Smooth muscle cell (in vitro differentiated cells): Measurements from ENCODE around the gene JPH2. TPM values are rescaled to one million over a fixed set of nuclear protein-coding genes. Genes with fewer than 3 reads are reported as not detected.

Experiments used
- DNase-seq: peaks from one replicate; lab custom pipeline; 2025; ENCODE audit not compliant: unreplicated experiment; lab: John Stamatoyannopoulos, UW
- H2AFZ ChIP-seq: fragments of 200-600 bp; sonication (generic); 2 replicates; pipeline ENCODE4 v1.6.0; 2016; ENCODE audit warnings: antibody characterized with exemption, low read depth, mild to moderate bottlenecking
- H3F3A ChIP-seq: fragments of 200-600 bp; sonication (generic); 2 replicates; pipeline ENCODE4 v1.6.0; 2017; ENCODE audit warnings: antibody characterized with exemption, low read depth
- H3K27ac ChIP-seq: fragments of 200-600 bp; sonication (generic); 2 replicates; pipeline ENCODE4 v1.5.1; 2016; ENCODE audit warnings: low read depth, mild to moderate bottlenecking
- H3K27me3 ChIP-seq: fragments of 200-600 bp; sonication (generic); 2 replicates; pipeline ENCODE4 v1.6.1; 2016; ENCODE audit warnings: low read depth, mild to moderate bottlenecking
- H3K36me3 ChIP-seq: fragments of 200-600 bp; sonication (generic); 2 replicates; pipeline ENCODE4 v1.5.1; 2016; ENCODE audit warnings: low read depth
- H3K4me1 ChIP-seq: fragments of 200-600 bp; sonication (generic); 2 replicates; pipeline ENCODE4 v1.5.1; 2016; ENCODE audit warnings: low read depth
- H3K4me2 ChIP-seq: fragments of 200-600 bp; sonication (generic); 2 replicates; pipeline ENCODE4 v1.6.0; 2016; ENCODE audit warnings: mild to moderate bottlenecking
- H3K4me3 ChIP-seq: fragments of 200-600 bp; sonication (generic); 2 replicates; pipeline ENCODE4 v1.5.1; 2016; ENCODE audit warnings: mild to moderate bottlenecking
- H3K79me2 ChIP-seq: fragments of 200-600 bp; sonication (generic); 2 replicates; pipeline ENCODE4 v1.6.0; 2016; ENCODE audit warnings: low read depth, mild to moderate bottlenecking
- H3K9ac ChIP-seq: fragments of 200-600 bp; sonication (generic); 2 replicates; pipeline ENCODE4 v1.6.0; 2016; ENCODE audit warnings: low read depth
- H3K9me3 ChIP-seq: fragments of 200-600 bp; sonication (generic); replicated peaks from 2 replicates; pipeline ENCODE4 v1.5.1; 2016; ENCODE audit warnings: low read depth
- H4K20me1 ChIP-seq: fragments of 200-600 bp; sonication (generic); 2 replicates; pipeline ENCODE4 v1.6.0; 2016; ENCODE audit warnings: low read depth
- CTCF ChIP-seq: fragments of 200-600 bp; sonication (generic); IDR thresholded peaks from 2 replicates; pipeline ENCODE4 v1.5.1; 2017; ENCODE audit warnings: borderline replicate concordance, mild to moderate bottlenecking, antibody characterized with exemption; ENCODE audit not compliant: insufficient read depth, poor library complexity, severe bottlenecking
- WGBS: methylation state at CpG from one replicate; pipeline ENCODE4 v1.1.7; 2016; ENCODE audit warnings: low lambda C conversion rate; 5-methylcytosine and 5-hydroxymethylcytosine counted together
- polyA plus RNA-seq: library from polyadenylated mRNA; unstranded; fragments of >200 nt; fragmentation: Nextera tagmentation; extraction: Ambion mirVana; gene quantifications from 2 replicates; pipeline ENCODE4 v1.2.1, GENCODE V29; 2016
- total RNA-seq: library from RNA; depleted of rRNA; stranded (reverse); fragments of >200 nt; gene quantifications from 2 replicates; pipeline ENCODE4 v1.2.3, GENCODE V29; 2014

JPH2 gene
- total and polyA plus RNA-seq, 2 experiments from 2014 or later = 4.4 to 6.0 TPM

GRCh38 chr20:44073011-44073674 lies 113.8 kb downstream of the JPH2 start:
- WGBS = 87% methylated on average over 16 of the region's 16 CpGs
- Histone ChIP-seq H3K27me3 (no peaks in the 10 kb centered on the region), H4K20me1 (no peaks in the 10 kb centered on the region), H3K9ac (no peak overlapping the region), H3K36me3 (no peaks in the 10 kb centered on the region), H3K27ac (no peak overlapping the region), H3K4me3 (no peak overlapping the region), H2AFZ (no peak overlapping the region), H3F3A (no peaks in the 10 kb centered on the region), H3K4me1 (no peaks in the 10 kb centered on the region), H3K79me2 (no peaks in the 10 kb centered on the region), H3K9me3 (no peaks in the 10 kb centered on the region), H3K4me2 (no peak overlapping the region)
- DNase-seq = no peak
- TF ChIP-seq CTCF = no peak

GRCh38 chr20:44072384-44072783 lies 114.6 kb downstream of the JPH2 start:
- no peaks in the 10 kb centered on the region for H3F3A ChIP-seq
- no peak overlapping the region for H3K4me2 ChIP-seq
- no peaks in the 10 kb centered on the region for H4K20me1 ChIP-seq
- H3K9me3 ChIP-seq = no peaks in the 10 kb centered on the region
- no peak overlapping the region for H2AFZ ChIP-seq
- DNase-seq = no peak
- H3K27ac ChIP-seq = no peak overlapping the region
- WGBS = 79% methylated on average over 6 of the region's 6 CpGs
- H3K4me1 ChIP-seq = no peaks in the 10 kb centered on the region
- no peaks in the 10 kb centered on the region for H3K27me3 ChIP-seq
- H3K4me3 ChIP-seq = no peak overlapping the region
- H3K9ac ChIP-seq = no peak overlapping the region
- TF ChIP-seq CTCF = no peak
- H3K36me3 ChIP-seq = no peaks in the 10 kb centered on the region
- no peaks in the 10 kb centered on the region for H3K79me2 ChIP-seq

GRCh38 chr20:44071526-44072111 lies 115.4 kb downstream of the JPH2 start:
- TF ChIP-seq CTCF = no peak
- H3K4me2 ChIP-seq = no peak overlapping the region
- H3K4me1 ChIP-seq = no peaks in the 10 kb centered on the region
- no peak overlapping the region for H3K9ac ChIP-seq
- H3F3A ChIP-seq = no peaks in the 10 kb centered on the region
- no peaks in the 10 kb centered on the region for H3K36me3 ChIP-seq
- 83% methylated on average over 11 of the region's 11 CpGs for WGBS
- no peaks in the 10 kb centered on the region for H3K9me3 ChIP-seq
- DNase-seq = no peak
- H4K20me1 ChIP-seq = no peaks in the 10 kb centered on the region
- no peak overlapping the region for H3K4me3 ChIP-seq
- no peak overlapping the region for H3K27ac ChIP-seq
- H2AFZ ChIP-seq = no peak overlapping the region
- H3K27me3 ChIP-seq = no peaks in the 10 kb centered on the region
- no peaks in the 10 kb centered on the region for H3K79me2 ChIP-seq

GRCh38 chr20:44071057-44071456 lies 115.9 kb downstream of the JPH2 start:
- H3K4me1 ChIP-seq = no peaks in the 10 kb centered on the region
- WGBS = 82% methylated on average over 10 of the region's 10 CpGs
- no peaks in the 10 kb centered on the region for H3K9me3 ChIP-seq
- H3K79me2 ChIP-seq = no peaks in the 10 kb centered on the region
- no peaks in the 10 kb centered on the region for H3F3A ChIP-seq
- no peak overlapping the region for H3K27ac ChIP-seq
- H3K27me3 ChIP-seq = no peaks in the 10 kb centered on the region
- H3K4me2 ChIP-seq = no peak overlapping the region
- H2AFZ ChIP-seq = no peak overlapping the region
- TF ChIP-seq CTCF = no peak
- no peak overlapping the region for H3K9ac ChIP-seq
- H4K20me1 ChIP-seq = no peaks in the 10 kb centered on the region
- H3K4me3 ChIP-seq = no peak overlapping the region
- DNase-seq = no peak
- H3K36me3 ChIP-seq = no peaks in the 10 kb centered on the region
